K562 (cell line): ENCODE data around the gene PRRC2C. TPM values are rescaled to one million over a fixed set of nuclear protein-coding genes. Genes with fewer than 3 reads are reported as not detected.
A peak's percentile ranks its signal among the peaks of the same experiment; 100 is the strongest.

Experiments used
- ATAC-seq: fragments of 200-7000 bp; cut with Tn5 transposase; 3 replicates; pipeline ENCODE4 v1.9.1; 2020; ENCODE audit warnings: moderate library complexity
- BruUV-seq: library from RNA; stranded (reverse); fragments of 400-500 nt; replicated peaks from 2 replicates; lab custom pipeline; 2021; lab: Mats Ljungman, UMichigan
- CTCF ChIA-PET: fragments of 300-600 bp; formaldehyde crosslinking; extraction: SDS; loops from one replicate; lab custom pipeline; 2021; ENCODE audit warnings: low intra/inter-chr PET ratio; lab: Yijun Ruan, JAX
- POLR2A ChIA-PET: fragments of 300-600, 350-650 bp; sonication (Branson Sonifier 250); formaldehyde crosslinking; extraction: SDS; loops from one replicate; lab custom pipeline; 2021; ENCODE audit warnings: antibody characterized with exemption, inconsistent platforms; lab: Yijun Ruan, JAX
- DNase-seq, 4 experiments: peaks; one replicate each; pipeline versions ENCODE4 v3.0.0 to v3.0.0-alpha.2; 2011 to 2018; ENCODE audit warnings: low spot score in 3 of 4, mixed read lengths in 3 of 4; ENCODE audit errors: extremely low read depth in 1 of 4
- FAIRE-seq: peaks from 2 replicates; lab custom pipeline; 2011; peaks lifted over from hg19 to GRCh38; lab: Jason Lieb, UNC
- H2AFZ ChIP-seq: 2 replicates; pipeline ENCODE4 v1.6.0; 2011; ENCODE audit warnings: low read depth, low read length, control low read depth, inconsistent platforms
- H3K27ac ChIP-seq: fragments of 200-600 bp; 3 replicates; pipeline ENCODE4 v1.8.0; 2011; ENCODE audit warnings: low read depth, mild to moderate bottlenecking, control low read depth, inconsistent platforms, low read length, moderate library complexity, mixed read lengths; ENCODE audit errors: extremely low read depth
- H3K27me3 ChIP-seq, 2 experiments: fragments of 300-600 bp in 1 of 2; 2 replicates in 1 of 2; 3 replicates in 1 of 2; pipeline versions ENCODE4 v1.6.0 to v1.8.0; 2011; ENCODE audit warnings: inconsistent platforms in 2 of 2, low read length in 2 of 2, mild to moderate bottlenecking in 1 of 2, mixed read lengths in 1 of 2, moderate library complexity in 1 of 2; ENCODE audit not compliant: control insufficient read depth in 2 of 2, insufficient read depth in 2 of 2
- H3K36me3 ChIP-seq: fragments of 300-600 bp; 3 replicates; pipeline ENCODE4 v1.8.0; 2011; ENCODE audit warnings: mild to moderate bottlenecking, low read length, inconsistent platforms; ENCODE audit not compliant: control insufficient read depth, insufficient read depth
- H3K4me1 ChIP-seq, 2 experiments: fragments of 200-600 bp in 1 of 2; replicated peaks in 1 of 2; 2 replicates in 1 of 2; 3 replicates in 1 of 2; pipeline versions ENCODE4 v1.5.1 to v1.8.0; 2011; ENCODE audit warnings: inconsistent platforms in 2 of 2, low read length in 2 of 2, mild to moderate bottlenecking in 1 of 2, mixed read lengths in 1 of 2, moderate library complexity in 1 of 2; ENCODE audit not compliant: control insufficient read depth in 2 of 2, insufficient read depth in 2 of 2
- H3K4me2 ChIP-seq: 2 replicates; pipeline ENCODE4 v1.6.1; 2011; ENCODE audit warnings: low read length, control low read depth, inconsistent platforms, mixed read lengths; ENCODE audit not compliant: insufficient read depth
- H3K4me3 ChIP-seq: fragments of 200-600 bp; sonication (generic), shearing (Covaris generic); 2 replicates; pipeline ENCODE4 v1.5.1; 2016; ENCODE audit warnings: control low read depth, inconsistent platforms
- H3K79me2 ChIP-seq: fragments of 200-600 bp; 3 replicates; pipeline ENCODE4 v1.8.0; 2011; ENCODE audit warnings: low read length, inconsistent platforms; ENCODE audit not compliant: control insufficient read depth, insufficient read depth
- H3K9ac ChIP-seq, 2 experiments: 2 replicates each; pipeline versions ENCODE4 v1.6.0 to v1.6.1; 2011; ENCODE audit warnings: low read depth in 2 of 2, low read length in 2 of 2, control low read depth in 1 of 2, inconsistent platforms in 1 of 2, mild to moderate bottlenecking in 1 of 2, mixed read lengths in 1 of 2; ENCODE audit not compliant: insufficient read depth in 1 of 2
- H3K9me1 ChIP-seq: one replicate; pipeline ENCODE4 v1.6.0; 2011; ENCODE audit warnings: inconsistent platforms, mild to moderate bottlenecking, low read length, moderate library complexity; ENCODE audit not compliant: control insufficient read depth, insufficient read depth
- H3K9me3 ChIP-seq: replicated peaks from 2 replicates; pipeline ENCODE4 v1.5.1; 2011; ENCODE audit warnings: low read depth, low read length, inconsistent platforms; ENCODE audit not compliant: control insufficient read depth, insufficient read depth
- H4K20me1 ChIP-seq: replicated peaks from 2 replicates; pipeline ENCODE4 v1.6.1; 2011; ENCODE audit warnings: low read length, inconsistent platforms, mixed read lengths; ENCODE audit not compliant: control insufficient read depth, insufficient read depth
- PRDM10 ChIP-seq: fragments of 450-650 bp; IDR thresholded peaks from 2 replicates; pipeline ENCODE4 v1.6.1; 2018; ENCODE audit not compliant: partially characterized antibody
- ZNF311 ChIP-seq: fragments of 250-450 bp; sonication (Bioruptor Pico); IDR thresholded peaks from 2 replicates; pipeline ENCODE4 v1.4.0; 2020; ENCODE audit warnings: mild to moderate bottlenecking, moderate library complexity
- WGBS: fragments of 100-300 bp; shearing (Covaris generic); methylation state at CpG from one replicate; pipeline ENCODE4 v1.1.6; 2016; ENCODE audit warnings: low coverage, mixed read lengths; ENCODE audit not compliant: insufficient coverage; ENCODE audit errors: missing lambda C conversion rate; 5-methylcytosine and 5-hydroxymethylcytosine counted together
- in situ Hi-C: fragments of 300-500 bp; cut with MboI; formaldehyde crosslinking; loops from 4 replicates; pipeline ENCODE4 v1.15.0; 2018; ENCODE audit warnings: inconsistent platforms, mixed read lengths
- intact Hi-C: fragments of 100-400 bp; cut with micrococcal nuclease; formaldehyde crosslinking; loops from 2 replicates; pipeline ENCODE4 v1.14.2; 2022
- polyA plus RNA-seq, 8 experiments: library from polyadenylated mRNA; depleted of rRNA in 4 of 8; stranded (reverse) in 5 of 8; unstranded in 3 of 8; fragments of >200 nt; fragmentation: Nextera tagmentation in 2 of 8; fragmentation: Illumina TruSeq in 1 of 8; extraction: Ambion mirVana in 2 of 8; extraction: Trizol in 1 of 8; gene quantifications; 2 replicates each; pipeline versions ENCODE4 v1.2.1 to v1.2.3, GENCODE V29; 2011 to 2014; ENCODE audit warnings: inconsistent platforms in 1 of 8, missing spikeins in 1 of 8
- total RNA-seq, 7 experiments: library from RNA; depleted of rRNA in 6 of 7; stranded (reverse); fragments of >200 nt in 6 of 7; fragmentation: Illumina TruSeq in 2 of 7; extraction: Trizol in 2 of 7; gene quantifications; 2 replicates each; pipeline versions ENCODE4 v1.2.1 to v1.2.3, GENCODE V29; 2011 to 2021; ENCODE audit warnings: low replicate concordance in 1 of 7

PRRC2C gene
- total and polyA plus RNA-seq, 9 of the 15 experiments (the other 6 are each of a cell fraction or from before 2014, with no cell fraction given), result 61.9 to 237 (median 105) TPM

- no peaks in the 10 kb centered on the region for H3K36me3 ChIP-seq
- ATAC-seq (no peak), DNase-seq (no peak), FAIRE-seq (no peak)
- no peaks in the 10 kb centered on the region for H3K9me1 ChIP-seq
- ChIA-PET CTCF (no interaction called here), POLR2A (no interaction called here)
- H2AFZ ChIP-seq, result no peak overlapping the region
- H3K4me2 ChIP-seq, result no peak overlapping the region
- H3K9me3 ChIP-seq, result no peaks in the 10 kb centered on the region
- no peaks in the 10 kb centered on the region for H3K79me2 ChIP-seq
- intact Hi-C loops (no loop called here), in situ Hi-C loops (loop anchor here (25.0 kb wide), 1 partner anchor 1076 kb away; the partner anchor contains the start of gene GORAB)
- H3K9ac ChIP-seq, result no peak overlapping the region
- H4K20me1 ChIP-seq, result no peaks in the 10 kb centered on the region
- TF ChIP-seq PRDM10 (peak; percentile 93), ZNF311 (CRISPR knock-in tag) (no peak)
- H3K4me1 ChIP-seq, result peaks cover 0 to 6% of the 10 kb centered on the region in 2 experiments; a peak in 2 of 5 replicates
- H3K27ac ChIP-seq, result no peak overlapping the region
- 50% methylated on average over 1 of the region's 1 CpG for WGBS
- no TSS peak for BruUV-seq
- H3K27me3 ChIP-seq, result peaks cover 0 to 7% of the 10 kb centered on the region in 2 experiments; a peak in 2 of 5 replicates
- H3K4me3 ChIP-seq, result no peak overlapping the region
Measured at GRCh38 chr1:171613282-171613681, 128.0 kb downstream of the PRRC2C start.
